Measurements from ENCODE around the gene RPS15A. TPM values are rescaled to one million over a fixed set of nuclear protein-coding genes. Genes with fewer than 3 reads are reported as not detected.
A peak's percentile ranks its signal among the peaks of the same experiment; 100 is the strongest.

RPS15A gene
- total and polyA plus RNA-seq, 8 donors = 1,015 to 3,133 (median 2,861) TPM

DNA sequence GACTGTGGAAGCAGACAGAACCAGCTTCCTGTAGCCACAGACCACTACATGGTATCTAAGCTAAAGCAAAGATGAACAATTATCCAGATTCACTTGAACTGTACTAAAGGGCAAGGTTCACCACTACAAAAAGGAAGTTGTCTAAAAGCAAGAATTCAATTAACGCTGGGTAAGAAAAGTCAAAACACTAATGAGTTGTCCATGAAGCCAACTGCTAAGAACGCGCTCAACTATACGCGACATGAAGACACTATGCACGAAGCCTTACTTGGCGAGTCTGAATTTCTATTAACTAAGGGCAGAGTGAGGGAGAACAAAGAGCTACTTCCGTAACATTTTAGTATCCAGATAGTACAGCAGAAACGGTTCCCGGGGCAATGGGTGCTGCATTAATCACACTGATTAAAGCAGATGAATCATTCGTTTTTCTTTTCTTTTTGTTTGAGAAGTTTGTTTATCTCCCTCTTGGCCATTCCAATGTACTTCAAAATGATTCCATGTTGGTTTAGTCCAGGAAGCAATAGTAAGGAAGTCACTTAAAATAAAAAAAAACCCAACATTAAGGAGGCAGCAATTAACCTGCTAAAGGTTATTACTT lies 2.8 kb upstream of the RPS15A start:
- Histone ChIP-seq H3K4me1 (peaks cover 7 to 26% of the 10 kb centered on the region in 2 donors), H3K27me3 (no peaks in the 10 kb centered on the region), H3K4me3 (no peak overlapping the region), H3K36me3 (peaks cover 0 to 68% of the 10 kb centered on the region in 2 donors), H3K9me3 (no peaks in the 10 kb centered on the region), H3K27ac (no peak overlapping the region)
- TF ChIP-seq CTCF (IDR thresholded peaks at IDR 0.05) = no peak
- intact Hi-C loops (cut with DNase I) = no loop called here
- ATAC-seq (no peak), DNase-seq (no peak)

- ATAC-seq (no peak), DNase-seq (no peak)
- Histone ChIP-seq H3K9me3 (no peaks in the 10 kb centered on the region), H3K36me3 (peaks cover 0 to 73% of the 10 kb centered on the region in 2 donors), H3K27me3 (no peaks in the 10 kb centered on the region), H3K4me1 (peaks cover 36 to 52% of the 10 kb centered on the region in 2 donors), H3K4me3 (peak overlapping the region; percentile 78 to 79), H3K27ac (peak overlapping the region; percentile 74 to 89)
- intact Hi-C loops (cut with DNase I) = no loop called here
- TF ChIP-seq CTCF (IDR thresholded peaks at IDR 0.05) = no peak
Measured at GRCh38 chr16:18789515-18789849, 652 bp downstream of the RPS15A start.

DNA sequence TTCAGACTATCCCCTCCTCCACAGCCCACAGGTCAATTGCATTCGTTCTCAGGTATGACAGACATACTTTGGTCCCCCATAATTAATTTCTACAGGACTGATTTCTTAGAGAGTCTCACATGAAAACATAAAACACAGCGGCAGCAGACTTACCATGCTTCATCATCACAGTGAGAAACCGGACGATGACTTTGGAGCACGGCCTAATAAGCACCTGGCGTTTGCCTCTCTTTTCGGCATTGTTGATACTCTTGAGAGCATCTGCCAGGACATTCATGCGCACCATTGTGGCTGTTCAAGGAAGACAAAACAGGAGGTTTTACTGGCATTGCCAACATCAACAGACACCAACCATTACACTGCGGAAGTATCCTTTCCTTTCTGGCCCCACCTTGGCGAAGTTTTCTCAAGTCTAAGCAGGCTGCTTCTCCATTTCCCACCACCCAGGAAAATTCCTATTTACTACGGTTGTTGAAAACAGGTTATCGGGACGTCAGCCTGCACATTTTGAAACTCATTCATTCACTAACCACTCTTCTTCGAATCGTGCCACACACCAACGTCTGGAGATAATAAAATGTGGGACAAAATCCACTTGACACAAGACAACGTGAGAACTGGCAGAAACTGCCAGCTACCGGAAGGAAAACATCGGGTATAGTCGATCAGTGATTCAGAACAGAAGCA lies 1.2 kb downstream of the RPS15A start:
- Histone ChIP-seq H3K9me3 (no peaks in the 10 kb centered on the region), H3K4me1 (peaks cover 36 to 52% of the 10 kb centered on the region in 2 donors), H3K4me3 (peak overlapping the region; percentile 78 to 79), H3K27me3 (no peaks in the 10 kb centered on the region), H3K27ac (peak overlapping the region in 1 of 2 donors; percentile 89), H3K36me3 (peaks cover 0 to 73% of the 10 kb centered on the region in 2 donors)
- intact Hi-C loops (cut with DNase I) = no loop called here
- TF ChIP-seq CTCF (IDR thresholded peaks at IDR 0.05) = no peak
- DNase-seq (no peak), ATAC-seq (no peak)

- H3K4me1 ChIP-seq = peaks cover 36 to 44% of the 10 kb centered on the region in 2 donors
- DNase-seq (no peak), ATAC-seq (no peak)
- intact Hi-C loops (cut with DNase I) = no loop called here
- H3K36me3 ChIP-seq = peaks cover 0 to 67% of the 10 kb centered on the region in 2 donors
- H3K27ac ChIP-seq = no peak overlapping the region
- no peak for TF ChIP-seq CTCF (IDR thresholded peaks at IDR 0.05)
- H3K9me3 ChIP-seq = no peaks in the 10 kb centered on the region
- no peak overlapping the region for H3K4me3 ChIP-seq
- H3K27me3 ChIP-seq = no peaks in the 10 kb centered on the region
Measured at GRCh38 chr16:18784917-18785623, 5.1 kb downstream of the RPS15A start.
